GM12878 (cell line): Measurements from ENCODE around the gene CAMTA1. TPM values are rescaled to one million over a fixed set of nuclear protein-coding genes. Genes with fewer than 3 reads are reported as not detected.

Source experiments
- BACH1 ChIP-seq: fragments of 450-650 bp; IDR thresholded peaks from 2 replicates; pipeline ENCODE4 v1.6.1; 2017; ENCODE audit warnings: mild to moderate bottlenecking, borderline replicate concordance
- CBX3 ChIP-seq: fragments of 200-600 bp; sonication (generic); IDR thresholded peaks from 2 replicates; pipeline ENCODE4 v1.6.1; 2016; ENCODE audit warnings: low read depth, borderline replicate concordance
- CBX5 ChIP-seq: sonication (generic); IDR thresholded peaks from 2 replicates; pipeline ENCODE4 v1.6.1; 2016; ENCODE audit warnings: low read depth, moderate library complexity, mild to moderate bottlenecking, inconsistent platforms
- DPF2 ChIP-seq: fragments of 450-650 bp; IDR thresholded peaks from 2 replicates; pipeline ENCODE4 v1.6.1; 2017; ENCODE audit warnings: mild to moderate bottlenecking
- POU2F2 ChIP-seq: IDR thresholded peaks from 3 replicates; pipeline ENCODE4 v1.6.1; 2011; ENCODE audit warnings: low read depth, mild to moderate bottlenecking, low read length, borderline replicate concordance
- RAD21 ChIP-seq: IDR thresholded peaks from 2 replicates; pipeline ENCODE4 v1.6.1; 2011; ENCODE audit warnings: mild to moderate bottlenecking, low read depth, low read length, moderate library complexity; ENCODE audit not compliant: insufficient read depth
- SMC3 ChIP-seq: IDR thresholded peaks from 2 replicates; pipeline ENCODE4 v1.6.1; 2011; ENCODE audit warnings: low read length, improper control_type of control experiment, borderline replicate concordance
- TBL1XR1 ChIP-seq: IDR thresholded peaks from 2 replicates; pipeline ENCODE4 v1.6.1; 2012; ENCODE audit warnings: low read depth, low read length, improper control_type of control experiment
- YY1 ChIP-seq: IDR thresholded peaks from 2 replicates; pipeline ENCODE4 v1.6.1; 2011; ENCODE audit warnings: low read depth, mild to moderate bottlenecking, low read length
- ZBTB40 ChIP-seq: fragments of 450-650 bp; IDR thresholded peaks from 2 replicates; pipeline ENCODE4 v1.6.1; 2016; ENCODE audit warnings: mild to moderate bottlenecking, moderate library complexity, borderline replicate concordance
- polyA plus RNA-seq, 11 experiments: library from polyadenylated mRNA; depleted of rRNA in 4 of 11; unstranded in 6 of 11; stranded (reverse) in 5 of 11; fragments of >200 nt; fragmentation: Nextera tagmentation in 4 of 11; fragmentation: Illumina TruSeq in 1 of 11; extraction: Ambion mirVana in 4 of 11; extraction: Trizol in 1 of 11; gene quantifications; 1 replicate in 1 of 11; 2 replicates in 10 of 11; pipeline versions ENCODE4 v1.2.1 to v1.2.3, GENCODE V29; 2011 to 2016; ENCODE audit warnings: inconsistent platforms in 2 of 11, missing spikeins in 2 of 11, low read depth in 1 of 11
- total RNA-seq, 4 experiments: library from RNA; depleted of rRNA in 3 of 4; stranded (reverse); fragments of >200 nt in 3 of 4; fragmentation: Illumina TruSeq in 1 of 4; extraction: Trizol in 1 of 4; gene quantifications; 2 replicates each; pipeline versions ENCODE4 v1.2.1 to v1.2.3, GENCODE V29; 2013 to 2021
- TF ChIP-seq, protein P1 (sequence below): fragments of 450-650 bp; IDR thresholded peaks from 2 replicates; pipeline ENCODE4 v1.6.1; 2018; ENCODE audit warnings: mild to moderate bottlenecking, low read depth, moderate library complexity; ENCODE audit not compliant: partially characterized antibody
- TF ChIP-seq, protein P2 (sequence below): IDR thresholded peaks from 2 replicates; pipeline ENCODE4 v1.6.1; 2011; ENCODE audit warnings: borderline replicate concordance, low read depth, mild to moderate bottlenecking, moderate library complexity, mixed read lengths, low read length; ENCODE audit not compliant: insufficient read depth; ENCODE audit errors: extremely low read length

The CAMTA1 gene
- total and polyA plus RNA-seq, 10 of the 15 experiments (the other 5 are each of a cell fraction or from before 2014, with no cell fraction given): 37.7 to 148 (median 76.4) TPM

- TF ChIP-seq ZBTB40 (no peak), TBL1XR1 (no peak), DPF2 (no peak), CBX5 (no peak), POU2F2 (0 out of 3 replicates have a peak, but pooled peaks have one; percentile 20), CBX3 (no peak), BACH1 (no peak), RAD21 (peak; percentile 75), YY1 (no peak), SMC3 (peak; percentile 93)
- TF ChIP-seq, protein P1, sequence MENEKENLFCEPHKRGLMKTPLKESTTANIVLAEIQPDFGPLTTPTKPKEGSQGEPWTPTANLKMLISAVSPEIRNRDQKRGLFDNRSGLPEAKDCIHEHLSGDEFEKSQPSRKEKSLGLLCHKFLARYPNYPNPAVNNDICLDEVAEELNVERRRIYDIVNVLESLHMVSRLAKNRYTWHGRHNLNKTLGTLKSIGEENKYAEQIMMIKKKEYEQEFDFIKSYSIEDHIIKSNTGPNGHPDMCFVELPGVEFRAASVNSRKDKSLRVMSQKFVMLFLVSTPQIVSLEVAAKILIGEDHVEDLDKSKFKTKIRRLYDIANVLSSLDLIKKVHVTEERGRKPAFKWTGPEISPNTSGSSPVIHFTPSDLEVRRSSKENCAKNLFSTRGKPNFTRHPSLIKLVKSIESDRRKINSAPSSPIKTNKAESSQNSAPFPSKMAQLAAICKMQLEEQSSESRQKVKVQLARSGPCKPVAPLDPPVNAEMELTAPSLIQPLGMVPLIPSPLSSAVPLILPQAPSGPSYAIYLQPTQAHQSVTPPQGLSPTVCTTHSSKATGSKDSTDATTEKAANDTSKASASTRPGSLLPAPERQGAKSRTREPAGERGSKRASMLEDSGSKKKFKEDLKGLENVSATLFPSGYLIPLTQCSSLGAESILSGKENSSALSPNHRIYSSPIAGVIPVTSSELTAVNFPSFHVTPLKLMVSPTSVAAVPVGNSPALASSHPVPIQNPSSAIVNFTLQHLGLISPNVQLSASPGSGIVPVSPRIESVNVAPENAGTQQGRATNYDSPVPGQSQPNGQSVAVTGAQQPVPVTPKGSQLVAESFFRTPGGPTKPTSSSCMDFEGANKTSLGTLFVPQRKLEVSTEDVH: no peak
- TF ChIP-seq, protein P2, sequence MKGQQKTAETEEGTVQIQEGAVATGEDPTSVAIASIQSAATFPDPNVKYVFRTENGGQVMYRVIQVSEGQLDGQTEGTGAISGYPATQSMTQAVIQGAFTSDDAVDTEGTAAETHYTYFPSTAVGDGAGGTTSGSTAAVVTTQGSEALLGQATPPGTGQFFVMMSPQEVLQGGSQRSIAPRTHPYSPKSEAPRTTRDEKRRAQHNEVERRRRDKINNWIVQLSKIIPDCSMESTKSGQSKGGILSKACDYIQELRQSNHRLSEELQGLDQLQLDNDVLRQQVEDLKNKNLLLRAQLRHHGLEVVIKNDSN: no peak
- TF ChIP-seq, all 136 proteins: peak for 4
Measured at GRCh38 chr1:6889875-6890480, 104.7 kb downstream of the CAMTA1 start (continued).
